Breast epithelium (tissue), 3 donors: Measurements from ENCODE around the gene AGXT2.

Experiments
- POLR2A ChIP-seq: fragments of 450-650 bp; IDR thresholded peaks from one replicate; pipeline ENCODE4 v1.6.1; 2016; ENCODE audit warnings: antibody characterized with exemption, mild to moderate bottlenecking, moderate library complexity
- POLR2AphosphoS5 ChIP-seq, 3 donors: sonication (generic); formaldehyde crosslinking; IDR thresholded peaks; one replicate each; pipeline ENCODE4 v1.6.1; 2017; ENCODE audit warnings: antibody characterized with exemption in 3 of 3
- TF ChIP-seq, protein P1 (sequence below), 3 donors: fragments of 450-650 bp; IDR thresholded peaks; one replicate each; pipeline ENCODE4 v1.5.1; 2016 to 2017; ENCODE audit warnings: antibody characterized with exemption in 3 of 3, mild to moderate bottlenecking in 3 of 3, moderate library complexity in 3 of 3

DNA sequence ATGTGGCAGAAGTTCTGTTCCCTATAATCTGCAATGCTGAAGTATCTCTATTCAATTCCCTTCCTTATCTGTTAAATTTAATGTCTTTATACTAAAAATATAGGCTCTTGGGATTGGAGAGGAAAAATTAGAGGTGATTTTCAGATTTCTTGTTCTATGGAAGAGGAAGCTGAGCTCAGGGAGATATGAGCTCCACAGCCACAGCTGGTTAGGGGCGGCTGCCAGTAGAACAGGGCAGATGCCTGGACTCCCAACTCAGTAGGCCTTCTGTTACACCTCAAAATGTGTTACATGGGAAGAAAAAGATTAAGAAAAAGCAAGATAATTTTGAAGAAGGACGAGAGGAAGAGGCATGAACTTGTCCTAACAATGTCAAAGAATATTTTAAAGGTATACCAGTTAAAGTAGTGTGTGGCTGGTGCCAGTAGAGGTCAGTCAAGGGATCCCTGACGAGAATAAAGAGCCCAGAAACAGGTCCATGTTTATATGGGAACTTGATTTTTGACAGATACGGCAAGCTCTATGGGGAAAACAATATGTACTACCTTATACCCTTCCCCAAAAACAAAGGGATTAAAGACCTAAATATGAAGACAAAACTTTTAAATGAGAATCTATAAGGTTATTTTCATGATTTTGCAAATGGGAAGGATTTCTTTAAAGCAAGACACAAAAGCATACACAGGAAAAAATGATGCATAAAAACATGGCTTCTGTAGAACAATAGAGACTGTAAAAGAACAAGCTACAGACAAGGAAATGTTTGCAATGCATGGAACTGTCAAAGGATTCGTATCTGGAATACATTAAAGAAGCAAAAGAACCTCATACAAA is 89.7 kb downstream of the AGXT2 start:
- TF ChIP-seq, protein P1, sequence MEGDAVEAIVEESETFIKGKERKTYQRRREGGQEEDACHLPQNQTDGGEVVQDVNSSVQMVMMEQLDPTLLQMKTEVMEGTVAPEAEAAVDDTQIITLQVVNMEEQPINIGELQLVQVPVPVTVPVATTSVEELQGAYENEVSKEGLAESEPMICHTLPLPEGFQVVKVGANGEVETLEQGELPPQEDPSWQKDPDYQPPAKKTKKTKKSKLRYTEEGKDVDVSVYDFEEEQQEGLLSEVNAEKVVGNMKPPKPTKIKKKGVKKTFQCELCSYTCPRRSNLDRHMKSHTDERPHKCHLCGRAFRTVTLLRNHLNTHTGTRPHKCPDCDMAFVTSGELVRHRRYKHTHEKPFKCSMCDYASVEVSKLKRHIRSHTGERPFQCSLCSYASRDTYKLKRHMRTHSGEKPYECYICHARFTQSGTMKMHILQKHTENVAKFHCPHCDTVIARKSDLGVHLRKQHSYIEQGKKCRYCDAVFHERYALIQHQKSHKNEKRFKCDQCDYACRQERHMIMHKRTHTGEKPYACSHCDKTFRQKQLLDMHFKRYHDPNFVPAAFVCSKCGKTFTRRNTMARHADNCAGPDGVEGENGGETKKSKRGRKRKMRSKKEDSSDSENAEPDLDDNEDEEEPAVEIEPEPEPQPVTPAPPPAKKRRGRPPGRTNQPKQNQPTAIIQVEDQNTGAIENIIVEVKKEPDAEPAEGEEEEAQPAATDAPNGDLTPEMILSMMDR (IDR thresholded peaks at IDR 0.05): peak in 2 of 3 donors; percentile 27 to 35
- TF ChIP-seq POLR2AphosphoS5 (IDR thresholded peaks at IDR 0.05): no peak
- TF ChIP-seq POLR2A: no peak
